Mesenchymal stem cell (in vitro differentiated cells and primary cell): Measurements from ENCODE around the gene LBH.

Source experiments
- DNase-seq: peaks from one replicate; pipeline ENCODE4 v3.0.0-alpha.2; 2013
- H2AFZ ChIP-seq: one replicate; pipeline ENCODE4 v1.6.1; 2013; ENCODE audit warnings: low read depth, mild to moderate bottlenecking, control low read depth, inconsistent platforms, low read length, moderate library complexity
- H2AK5ac ChIP-seq: 2 replicates; pipeline ENCODE4 v1.6.1; 2013; ENCODE audit warnings: low read length, moderate library complexity, mild to moderate bottlenecking, inconsistent platforms; ENCODE audit not compliant: severe bottlenecking
- H2BK120ac ChIP-seq: one replicate; pipeline ENCODE4 v1.6.1; 2013; ENCODE audit warnings: low read depth, mild to moderate bottlenecking, inconsistent platforms, low read length, moderate library complexity
- H2BK12ac ChIP-seq, 2 experiments: one replicate each; pipeline ENCODE4 v1.6.1; 2013; ENCODE audit warnings: inconsistent platforms in 2 of 2, low read length in 2 of 2, mild to moderate bottlenecking in 2 of 2, moderate library complexity in 2 of 2, control low read depth in 1 of 2
- H2BK15ac ChIP-seq: one replicate; pipeline ENCODE4 v1.6.1; 2013; ENCODE audit warnings: mild to moderate bottlenecking, low read depth, inconsistent platforms; ENCODE audit not compliant: poor library complexity, severe bottlenecking
- H2BK5ac ChIP-seq: 2 replicates; pipeline ENCODE4 v1.6.1; 2013; ENCODE audit warnings: low read depth, mild to moderate bottlenecking, low read length, control low read depth, inconsistent platforms; ENCODE audit not compliant: poor library complexity, severe bottlenecking
- H3K14ac ChIP-seq, 2 experiments: one replicate each; pipeline ENCODE4 v1.6.1; 2013; ENCODE audit warnings: inconsistent platforms in 2 of 2, low read length in 2 of 2, control low read depth in 1 of 2, mild to moderate bottlenecking in 1 of 2, moderate library complexity in 1 of 2
- H3K18ac ChIP-seq, 2 experiments: one replicate each; pipeline ENCODE4 v1.6.1; 2013; ENCODE audit warnings: inconsistent platforms in 2 of 2, low read length in 2 of 2, control low read depth in 1 of 2, low read depth in 1 of 2, mild to moderate bottlenecking in 1 of 2
- H3K23ac ChIP-seq, 2 experiments: one replicate each; pipeline ENCODE4 v1.6.1; 2013; ENCODE audit warnings: inconsistent platforms in 2 of 2, low read length in 2 of 2, mild to moderate bottlenecking in 2 of 2, moderate library complexity in 2 of 2, control low read depth in 1 of 2
- H3K27ac ChIP-seq: 2 replicates; pipeline ENCODE4 v1.5.1; 2013; ENCODE audit warnings: mild to moderate bottlenecking, moderate library complexity, low read length, control low read depth, inconsistent platforms; ENCODE audit not compliant: poor library complexity, severe bottlenecking
- H3K27me3 ChIP-seq, 2 experiments: 2 replicates each; pipeline versions ENCODE4 v1.6.1 to v1.7.0; 2013; ENCODE audit warnings: low read length in 2 of 2, mild to moderate bottlenecking in 2 of 2, moderate library complexity in 2 of 2, control low read depth in 1 of 2, inconsistent platforms in 1 of 2; ENCODE audit not compliant: control insufficient read depth in 1 of 2, insufficient read depth in 1 of 2
- H3K36me3 ChIP-seq, 2 experiments: 2 replicates each; pipeline versions ENCODE4 v1.6.1 to v1.7.0; 2013; ENCODE audit warnings: low read length in 2 of 2, control low read depth in 1 of 2, inconsistent platforms in 1 of 2, low read depth in 1 of 2, mild to moderate bottlenecking in 1 of 2; ENCODE audit not compliant: insufficient read depth in 2 of 2, control insufficient read depth in 1 of 2
- H3K4ac ChIP-seq, 2 experiments: one replicate each; pipeline ENCODE4 v1.6.1; 2013; ENCODE audit warnings: inconsistent platforms in 2 of 2, low read length in 2 of 2, mild to moderate bottlenecking in 2 of 2, moderate library complexity in 2 of 2, control low read depth in 1 of 2, low read depth in 1 of 2
- H3K4me1 ChIP-seq: 2 replicates; pipeline ENCODE4 v1.6.1; 2013; ENCODE audit warnings: low read depth, low read length, control low read depth; ENCODE audit not compliant: control insufficient read depth, insufficient read depth
- H3K4me2 ChIP-seq: 2 replicates; pipeline ENCODE4 v1.6.1; 2013; ENCODE audit warnings: low read length, mild to moderate bottlenecking, inconsistent platforms; ENCODE audit not compliant: poor library complexity, severe bottlenecking
- H3K4me3 ChIP-seq, 2 experiments: 2 replicates each; pipeline versions ENCODE4 v1.5.1 to v1.7.0; 2013; ENCODE audit warnings: low read length in 2 of 2, mild to moderate bottlenecking in 2 of 2, control low read depth in 1 of 2, low read depth in 1 of 2; ENCODE audit not compliant: insufficient read depth in 1 of 2
- H3K79me1 ChIP-seq: replicated peaks from 2 replicates; pipeline ENCODE4 v1.6.1; 2013; ENCODE audit warnings: mild to moderate bottlenecking, control low read depth, low read length, inconsistent platforms; ENCODE audit not compliant: poor library complexity, severe bottlenecking
- H3K9ac ChIP-seq: 2 replicates; pipeline ENCODE4 v1.7.0; 2013; ENCODE audit warnings: mild to moderate bottlenecking, low read length, moderate library complexity
- H3K9me3 ChIP-seq: 2 replicates; pipeline ENCODE4 v1.7.0; 2013; ENCODE audit warnings: mild to moderate bottlenecking, low read length; ENCODE audit not compliant: control insufficient read depth
- H4K8ac ChIP-seq: one replicate; pipeline ENCODE4 v1.6.1; 2013; ENCODE audit warnings: inconsistent platforms, mild to moderate bottlenecking, low read length, moderate library complexity
- H4K91ac ChIP-seq: one replicate; pipeline ENCODE4 v1.6.1; 2013; ENCODE audit warnings: mild to moderate bottlenecking, low read length, inconsistent platforms
- WGBS: methylation state at CpG from one replicate; pipeline ENCODE4 v1.1.7; 2013; ENCODE audit warnings: mixed read lengths; 5-methylcytosine and 5-hydroxymethylcytosine counted together

LBH gene

DNA sequence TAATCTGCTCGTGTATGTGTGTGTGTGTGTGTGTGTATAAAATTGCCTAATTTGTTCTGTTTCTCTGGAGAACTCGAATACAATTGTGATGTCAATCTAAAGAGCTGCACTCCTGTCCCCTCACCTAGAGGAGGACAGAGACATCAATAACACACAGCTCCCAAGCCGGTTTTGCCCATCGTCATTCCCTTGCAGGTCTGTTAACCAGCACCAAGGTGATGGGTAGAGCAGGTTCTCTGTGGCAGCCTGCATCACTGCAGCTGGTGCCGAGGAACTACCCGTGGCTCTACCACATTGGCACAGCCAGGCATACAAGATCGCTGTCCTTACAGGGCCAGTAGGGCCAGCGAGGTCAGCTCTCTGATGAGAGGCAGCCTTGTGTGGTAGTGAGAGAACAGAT lies 41.0 kb downstream of the LBH start:
- H2AFZ ChIP-seq: no peak overlapping the region
- H3K18ac ChIP-seq: peak overlapping the region; percentile 35 to 50
- H4K8ac ChIP-seq: peak overlapping the region; percentile 56
- H2BK15ac ChIP-seq: peak overlapping the region; percentile 78
- peak overlapping the region; percentile 66 to 96 for H2BK12ac ChIP-seq
- H3K9ac ChIP-seq: no peak overlapping the region
- H2BK120ac ChIP-seq: no peak overlapping the region
- H3K9me3 ChIP-seq: no peaks in the 10 kb centered on the region
- no peak for DNase-seq
- H3K27ac ChIP-seq: no peak overlapping the region
- H3K4me3 ChIP-seq: no peak overlapping the region
- H3K14ac ChIP-seq: peak overlapping the region in 1 of 2 experiments; percentile 75
- H3K79me1 ChIP-seq: no peaks in the 10 kb centered on the region
- no peak overlapping the region for H3K4me2 ChIP-seq
- no peak overlapping the region for H2AK5ac ChIP-seq
- H3K4ac ChIP-seq: no peak overlapping the region
- peaks cover 0 to 3% of the 10 kb centered on the region in 2 experiments for H3K27me3 ChIP-seq
- peaks cover 2% of the 10 kb centered on the region for H3K4me1 ChIP-seq
- WGBS: 97% methylated on average over 6 of the region's 8 CpGs
- no peak overlapping the region for H2BK5ac ChIP-seq
- no peaks in the 10 kb centered on the region for H3K36me3 ChIP-seq
- peak overlapping the region; percentile 93 for H4K91ac ChIP-seq
- H3K23ac ChIP-seq: peak overlapping the region in 1 of 2 experiments; percentile 47

DNA sequence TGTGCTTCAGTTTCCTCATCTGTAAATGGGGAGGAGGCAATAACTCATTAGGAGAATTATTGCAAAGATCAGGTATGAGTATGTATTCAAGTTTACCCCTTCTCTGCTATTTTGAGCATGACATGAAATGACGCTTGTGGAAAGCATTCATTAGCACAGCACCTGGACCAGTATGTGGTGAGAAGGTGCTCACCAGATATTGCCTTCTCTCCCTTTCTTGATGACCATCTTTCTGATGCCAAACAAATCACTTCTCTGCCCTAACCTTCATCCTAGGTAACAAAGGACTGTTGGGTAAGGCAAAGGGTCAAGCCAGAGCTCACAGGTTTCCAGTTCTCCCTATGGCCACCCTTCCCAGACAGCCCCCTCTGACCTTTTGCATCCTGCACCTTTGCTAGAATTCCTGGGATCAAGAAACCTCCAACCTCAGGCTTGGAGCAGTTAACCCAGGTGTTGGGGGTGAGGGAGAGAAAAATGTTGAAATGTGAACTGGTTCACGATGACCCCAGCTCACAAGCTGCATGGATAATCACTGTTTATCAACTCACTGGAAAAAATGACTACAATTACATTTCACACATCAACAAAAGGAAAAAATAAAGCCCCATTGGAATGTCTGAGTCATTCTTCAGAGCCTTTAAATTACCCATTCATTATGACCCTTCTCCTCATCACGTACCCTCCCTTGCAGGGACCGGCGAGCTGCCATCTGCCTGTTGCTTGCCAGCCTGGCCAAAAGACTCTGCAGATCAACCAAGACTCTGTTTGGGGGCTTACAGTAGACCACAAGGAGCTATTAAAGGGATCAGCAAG lies 41.6 kb downstream of the LBH start:
- peaks cover 2% of the 10 kb centered on the region for H3K4me1 ChIP-seq
- no peak overlapping the region for H4K91ac ChIP-seq
- H2BK12ac ChIP-seq: peak overlapping the region in 1 of 2 experiments; percentile 37
- no peaks in the 10 kb centered on the region for H3K36me3 ChIP-seq
- no peaks in the 10 kb centered on the region for H3K9me3 ChIP-seq
- H2BK120ac ChIP-seq: no peak overlapping the region
- no peak overlapping the region for H3K4me2 ChIP-seq
- H3K4ac ChIP-seq: no peak overlapping the region
- H2BK15ac ChIP-seq: no peak overlapping the region
- no peak overlapping the region for H3K18ac ChIP-seq
- peaks cover 1 to 3% of the 10 kb centered on the region in 2 experiments for H3K27me3 ChIP-seq
- no peaks in the 10 kb centered on the region for H3K79me1 ChIP-seq
- no peak overlapping the region for H3K23ac ChIP-seq
- no peak overlapping the region for H2AK5ac ChIP-seq
- H3K27ac ChIP-seq: no peak overlapping the region
- no peak overlapping the region for H4K8ac ChIP-seq
- no peak overlapping the region for H2AFZ ChIP-seq
- WGBS: 25% methylated on average over 5 of the region's 5 CpGs
- no peak overlapping the region for H3K4me3 ChIP-seq
- no peak overlapping the region for H2BK5ac ChIP-seq
- H3K14ac ChIP-seq: no peak overlapping the region
- no peak overlapping the region for H3K9ac ChIP-seq
- DNase-seq: peak; percentile 85

DNA sequence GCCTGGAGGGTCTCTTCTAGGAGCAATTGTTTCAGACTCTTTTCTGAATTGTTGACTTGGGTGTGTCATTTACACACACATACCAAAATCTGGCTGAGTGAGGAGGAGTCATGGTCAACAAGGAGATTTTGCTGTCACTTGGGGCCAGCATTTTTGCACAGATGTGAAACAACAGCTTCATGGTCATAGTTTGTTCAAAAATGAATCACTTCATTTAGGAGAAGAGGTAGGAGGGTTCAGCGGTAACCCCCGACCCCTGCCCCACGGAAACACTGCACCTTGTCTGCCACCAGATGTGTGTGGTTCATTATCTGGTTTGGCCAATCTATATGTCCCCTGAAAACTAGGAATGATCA lies 42.2 kb downstream of the LBH start:
- 91% methylated on average over 3 of the region's 3 CpGs for WGBS
- Histone ChIP-seq H3K36me3 (no peaks in the 10 kb centered on the region), H3K9ac (no peak overlapping the region), H3K4ac (peak overlapping the region in 1 of 2 experiments; percentile 24), H2AK5ac (no peak overlapping the region), H3K4me3 (no peak overlapping the region), H3K18ac (no peak overlapping the region), H3K27ac (no peak overlapping the region), H4K8ac (no peak overlapping the region), H3K4me1 (peaks cover 2% of the 10 kb centered on the region), H2BK12ac (peak overlapping the region in 1 of 2 experiments; percentile 37), H2BK120ac (no peak overlapping the region), H3K4me2 (no peak overlapping the region), H2BK5ac (no peak overlapping the region), H4K91ac (no peak overlapping the region), H3K9me3 (no peaks in the 10 kb centered on the region), H3K14ac (no peak overlapping the region), H3K27me3 (peaks cover 3% of the 10 kb centered on the region in 2 experiments), H3K23ac (no peak overlapping the region), H2BK15ac (no peak overlapping the region), H2AFZ (no peak overlapping the region), H3K79me1 (no peaks in the 10 kb centered on the region)
- no peak for DNase-seq

DNA sequence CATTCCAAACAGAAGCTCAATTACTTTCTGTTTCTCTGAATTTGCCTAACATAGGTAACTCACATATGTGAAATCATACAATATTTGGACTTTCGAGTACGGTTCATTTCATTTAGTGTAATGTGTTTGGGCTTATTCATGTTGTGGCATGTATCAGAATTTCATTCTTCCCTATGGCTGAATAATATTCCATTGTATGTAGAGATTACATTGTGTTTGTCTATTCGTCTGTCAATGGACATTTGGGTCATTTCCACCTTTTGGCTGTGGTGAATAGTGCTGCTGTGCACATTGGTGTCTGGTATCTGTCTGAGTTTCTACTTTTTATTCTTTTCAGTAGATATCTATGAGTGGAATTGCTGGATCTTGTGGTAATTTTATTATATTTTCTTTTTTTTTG lies 43.9 kb downstream of the LBH start:
- H3K18ac ChIP-seq: no peak overlapping the region
- DNase-seq: no peak
- peaks cover 2% of the 10 kb centered on the region for H3K4me1 ChIP-seq
- H3K36me3 ChIP-seq: no peaks in the 10 kb centered on the region
- no peak overlapping the region for H3K4me3 ChIP-seq
- no peak overlapping the region for H3K27ac ChIP-seq
- no peak overlapping the region for H2BK15ac ChIP-seq
- no peak overlapping the region for H2BK5ac ChIP-seq
- H3K4me2 ChIP-seq: no peak overlapping the region
- no peak overlapping the region for H3K9ac ChIP-seq
- H2AK5ac ChIP-seq: no peak overlapping the region
- no peak overlapping the region for H3K4ac ChIP-seq
- H3K14ac ChIP-seq: no peak overlapping the region
- H2AFZ ChIP-seq: no peak overlapping the region
- no peak overlapping the region for H2BK12ac ChIP-seq
- H3K79me1 ChIP-seq: no peaks in the 10 kb centered on the region
- H4K91ac ChIP-seq: no peak overlapping the region
- no peaks in the 10 kb centered on the region for H3K9me3 ChIP-seq
- H4K8ac ChIP-seq: no peak overlapping the region
- WGBS: 76% methylated on average over 2 of the region's 3 CpGs
- no peak overlapping the region for H2BK120ac ChIP-seq
- peaks cover 3 to 10% of the 10 kb centered on the region in 2 experiments for H3K27me3 ChIP-seq
- no peak overlapping the region for H3K23ac ChIP-seq
